Neural cell (in vitro differentiated cells): ENCODE data around the gene CDH19.

Source experiments
- EP300 ChIP-seq: fragments of 450-650 bp; conservative IDR thresholded peaks from 2 replicates; pipeline ENCODE4 v1.6.1; 2014; ENCODE audit warnings: antibody characterized with exemption, mild to moderate bottlenecking, moderate library complexity; ENCODE audit not compliant: poor library complexity, severe bottlenecking
- TF ChIP-seq, protein P1 (sequence below): fragments of 450-650 bp; IDR thresholded peaks from 2 replicates; pipeline ENCODE4 v1.5.1; 2014; ENCODE audit warnings: antibody characterized with exemption, mild to moderate bottlenecking, moderate library complexity; ENCODE audit not compliant: poor library complexity, severe bottlenecking

DNA sequence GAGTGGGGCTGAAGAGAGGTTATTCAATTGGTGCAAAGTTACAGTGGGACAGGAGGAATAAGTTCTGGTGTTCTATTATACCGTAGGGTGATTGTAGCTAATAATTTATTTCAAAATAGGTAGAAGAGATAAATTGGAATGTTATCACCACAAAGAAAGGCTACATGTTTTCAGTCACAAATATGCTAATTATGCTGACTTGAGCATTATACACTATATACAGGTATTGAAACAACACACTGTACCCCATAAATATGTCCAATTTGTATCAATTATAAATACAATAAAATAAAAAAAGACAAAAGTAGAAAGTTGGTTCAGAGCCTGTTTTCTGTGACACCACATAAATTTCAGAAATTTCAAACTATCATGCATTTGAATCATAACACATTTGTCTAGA is 97.7 kb downstream of the CDH19 start:
- no peak for TF ChIP-seq EP300
- TF ChIP-seq, protein P1, sequence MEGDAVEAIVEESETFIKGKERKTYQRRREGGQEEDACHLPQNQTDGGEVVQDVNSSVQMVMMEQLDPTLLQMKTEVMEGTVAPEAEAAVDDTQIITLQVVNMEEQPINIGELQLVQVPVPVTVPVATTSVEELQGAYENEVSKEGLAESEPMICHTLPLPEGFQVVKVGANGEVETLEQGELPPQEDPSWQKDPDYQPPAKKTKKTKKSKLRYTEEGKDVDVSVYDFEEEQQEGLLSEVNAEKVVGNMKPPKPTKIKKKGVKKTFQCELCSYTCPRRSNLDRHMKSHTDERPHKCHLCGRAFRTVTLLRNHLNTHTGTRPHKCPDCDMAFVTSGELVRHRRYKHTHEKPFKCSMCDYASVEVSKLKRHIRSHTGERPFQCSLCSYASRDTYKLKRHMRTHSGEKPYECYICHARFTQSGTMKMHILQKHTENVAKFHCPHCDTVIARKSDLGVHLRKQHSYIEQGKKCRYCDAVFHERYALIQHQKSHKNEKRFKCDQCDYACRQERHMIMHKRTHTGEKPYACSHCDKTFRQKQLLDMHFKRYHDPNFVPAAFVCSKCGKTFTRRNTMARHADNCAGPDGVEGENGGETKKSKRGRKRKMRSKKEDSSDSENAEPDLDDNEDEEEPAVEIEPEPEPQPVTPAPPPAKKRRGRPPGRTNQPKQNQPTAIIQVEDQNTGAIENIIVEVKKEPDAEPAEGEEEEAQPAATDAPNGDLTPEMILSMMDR, result no peak
